Loucy (cell line): ENCODE measurements around the gene STRADB.

Experiments used
- EZH2phosphoT487 ChIP-seq: fragments of 200-600 bp; IDR thresholded peaks from 2 replicates; pipeline ENCODE4 v1.6.1; 2018; ENCODE audit warnings: antibody characterized with exemption, mild to moderate bottlenecking, moderate library complexity, borderline replicate concordance
- TF ChIP-seq, protein P1 (sequence below): fragments of 200-600 bp; sonication (generic); conservative IDR thresholded peaks from 2 replicates; pipeline ENCODE4 v1.5.1; 2014; ENCODE audit warnings: mild to moderate bottlenecking, antibody characterized with exemption, low read length

DNA sequence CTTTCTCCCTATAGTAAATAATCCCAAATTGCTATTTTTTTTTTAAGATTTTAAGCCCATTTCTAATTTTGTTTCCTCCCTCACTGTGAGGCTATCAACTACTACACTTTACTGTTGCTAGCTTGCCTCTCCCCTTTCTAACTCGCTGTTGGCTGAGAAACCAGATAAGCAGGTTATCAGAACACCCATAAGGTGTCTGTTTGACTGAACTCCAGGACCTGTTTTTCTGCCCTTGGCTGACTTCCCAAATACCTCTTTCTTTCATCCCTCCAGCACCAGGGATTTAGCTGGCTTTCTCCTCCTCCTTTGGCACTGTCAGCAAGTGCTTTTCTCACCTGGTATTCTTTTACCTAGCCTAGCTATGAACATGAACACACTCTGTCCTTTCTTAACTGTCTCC lies 11.4 kb upstream of the STRADB start:
- TF ChIP-seq, protein P1, sequence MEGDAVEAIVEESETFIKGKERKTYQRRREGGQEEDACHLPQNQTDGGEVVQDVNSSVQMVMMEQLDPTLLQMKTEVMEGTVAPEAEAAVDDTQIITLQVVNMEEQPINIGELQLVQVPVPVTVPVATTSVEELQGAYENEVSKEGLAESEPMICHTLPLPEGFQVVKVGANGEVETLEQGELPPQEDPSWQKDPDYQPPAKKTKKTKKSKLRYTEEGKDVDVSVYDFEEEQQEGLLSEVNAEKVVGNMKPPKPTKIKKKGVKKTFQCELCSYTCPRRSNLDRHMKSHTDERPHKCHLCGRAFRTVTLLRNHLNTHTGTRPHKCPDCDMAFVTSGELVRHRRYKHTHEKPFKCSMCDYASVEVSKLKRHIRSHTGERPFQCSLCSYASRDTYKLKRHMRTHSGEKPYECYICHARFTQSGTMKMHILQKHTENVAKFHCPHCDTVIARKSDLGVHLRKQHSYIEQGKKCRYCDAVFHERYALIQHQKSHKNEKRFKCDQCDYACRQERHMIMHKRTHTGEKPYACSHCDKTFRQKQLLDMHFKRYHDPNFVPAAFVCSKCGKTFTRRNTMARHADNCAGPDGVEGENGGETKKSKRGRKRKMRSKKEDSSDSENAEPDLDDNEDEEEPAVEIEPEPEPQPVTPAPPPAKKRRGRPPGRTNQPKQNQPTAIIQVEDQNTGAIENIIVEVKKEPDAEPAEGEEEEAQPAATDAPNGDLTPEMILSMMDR, result no peak
- TF ChIP-seq EZH2phosphoT487, result no peak
